Measurements from ENCODE around the gene AASS.

DNA sequence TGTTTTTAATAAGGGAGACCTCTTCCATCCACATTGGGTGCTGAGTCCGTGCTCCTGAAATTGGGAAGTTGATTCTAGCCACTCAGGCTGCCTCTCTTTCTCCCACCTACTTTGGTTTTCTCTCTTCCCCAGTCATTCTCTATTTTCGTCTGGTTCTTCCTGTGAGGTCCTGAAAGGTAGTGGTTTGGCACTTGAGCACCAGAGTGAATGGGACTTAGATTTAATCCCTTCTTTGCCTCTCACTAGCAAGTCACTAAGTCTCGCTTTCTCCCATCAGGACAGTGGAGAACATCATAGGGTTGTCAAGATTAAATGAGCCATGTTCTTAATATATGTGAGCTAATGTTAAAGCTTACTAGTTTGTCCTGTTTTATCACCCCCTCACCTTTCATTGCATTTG, 4.0 kb upstream of the AASS start:
- TF ChIP-seq, protein P1, sequence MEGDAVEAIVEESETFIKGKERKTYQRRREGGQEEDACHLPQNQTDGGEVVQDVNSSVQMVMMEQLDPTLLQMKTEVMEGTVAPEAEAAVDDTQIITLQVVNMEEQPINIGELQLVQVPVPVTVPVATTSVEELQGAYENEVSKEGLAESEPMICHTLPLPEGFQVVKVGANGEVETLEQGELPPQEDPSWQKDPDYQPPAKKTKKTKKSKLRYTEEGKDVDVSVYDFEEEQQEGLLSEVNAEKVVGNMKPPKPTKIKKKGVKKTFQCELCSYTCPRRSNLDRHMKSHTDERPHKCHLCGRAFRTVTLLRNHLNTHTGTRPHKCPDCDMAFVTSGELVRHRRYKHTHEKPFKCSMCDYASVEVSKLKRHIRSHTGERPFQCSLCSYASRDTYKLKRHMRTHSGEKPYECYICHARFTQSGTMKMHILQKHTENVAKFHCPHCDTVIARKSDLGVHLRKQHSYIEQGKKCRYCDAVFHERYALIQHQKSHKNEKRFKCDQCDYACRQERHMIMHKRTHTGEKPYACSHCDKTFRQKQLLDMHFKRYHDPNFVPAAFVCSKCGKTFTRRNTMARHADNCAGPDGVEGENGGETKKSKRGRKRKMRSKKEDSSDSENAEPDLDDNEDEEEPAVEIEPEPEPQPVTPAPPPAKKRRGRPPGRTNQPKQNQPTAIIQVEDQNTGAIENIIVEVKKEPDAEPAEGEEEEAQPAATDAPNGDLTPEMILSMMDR (IDR thresholded peaks at IDR 0.05 in 8 of 11, conservative IDR thresholded peaks at IDR 0.05 in 3 of 11): no peak
- no peak for TF ChIP-seq POLR2A (IDR thresholded peaks at IDR 0.05)
